Renal cortex interstitium (tissue), 11 donors: Measurements from ENCODE around the gene ATP10A. TPM values are rescaled to one million over a fixed set of nuclear protein-coding genes. Genes with fewer than 3 reads are reported as not detected.

Experiments used
- DNase-seq, 11 donors: peaks; one replicate each; pipeline ENCODE4 v3.0.0-alpha.2; 2013; ENCODE audit warnings: low read depth in 9 of 11, low spot score in 4 of 11; ENCODE audit errors: extremely low read depth in 1 of 11
- polyA plus RNA-seq, 3 donors: library from polyadenylated mRNA; unstranded; fragments of 120-200 nt; gene quantifications; one replicate each; pipeline ENCODE4 v1.2.1, GENCODE V29; 2013; ENCODE audit not compliant: insufficient read length in 3 of 3

Gene ATP10A
- polyA plus RNA-seq, 3 donors: 2.1 to 5.3 (median 2.9) TPM

DNA sequence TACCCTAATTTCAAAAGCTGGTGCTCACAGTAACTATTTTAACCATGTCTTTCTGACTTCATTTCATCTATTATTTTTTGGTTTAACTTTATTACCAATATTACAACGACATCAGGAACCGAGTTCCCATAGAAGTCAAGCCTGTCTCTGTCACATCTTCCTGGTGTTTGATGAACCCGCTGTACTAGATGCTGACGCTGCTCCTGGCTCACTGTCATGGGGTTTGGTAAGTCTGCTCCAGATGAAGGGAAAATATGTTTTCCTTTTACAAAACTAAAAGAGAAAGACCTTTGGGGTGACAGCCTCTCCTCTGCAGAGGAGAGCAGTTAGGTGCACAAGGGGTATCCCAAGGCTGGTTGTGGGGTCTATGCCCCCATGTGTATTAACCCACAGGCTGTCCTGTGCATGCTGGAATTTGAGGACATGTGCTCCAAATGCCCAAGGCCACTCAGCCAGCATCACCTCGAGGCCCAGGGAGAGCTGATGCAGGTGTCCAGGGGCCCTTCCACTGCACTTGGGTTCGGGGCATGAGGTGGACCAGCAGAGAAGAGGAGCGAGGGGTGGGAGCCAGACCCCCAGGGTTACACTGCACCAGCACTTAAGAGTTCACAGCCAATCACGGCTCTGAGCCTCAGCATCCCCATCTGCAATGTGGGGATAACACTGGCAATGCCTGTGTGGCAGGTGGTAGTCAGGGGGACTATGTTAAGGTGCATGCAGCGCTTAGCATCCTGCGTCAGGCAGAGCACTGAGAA lies 62.2 kb downstream of the ATP10A start:
- DNase-seq: no peak

GRCh38 chr15:25799906-25800700 lies 63.0 kb downstream of the ATP10A start:
- no peak for DNase-seq

DNA sequence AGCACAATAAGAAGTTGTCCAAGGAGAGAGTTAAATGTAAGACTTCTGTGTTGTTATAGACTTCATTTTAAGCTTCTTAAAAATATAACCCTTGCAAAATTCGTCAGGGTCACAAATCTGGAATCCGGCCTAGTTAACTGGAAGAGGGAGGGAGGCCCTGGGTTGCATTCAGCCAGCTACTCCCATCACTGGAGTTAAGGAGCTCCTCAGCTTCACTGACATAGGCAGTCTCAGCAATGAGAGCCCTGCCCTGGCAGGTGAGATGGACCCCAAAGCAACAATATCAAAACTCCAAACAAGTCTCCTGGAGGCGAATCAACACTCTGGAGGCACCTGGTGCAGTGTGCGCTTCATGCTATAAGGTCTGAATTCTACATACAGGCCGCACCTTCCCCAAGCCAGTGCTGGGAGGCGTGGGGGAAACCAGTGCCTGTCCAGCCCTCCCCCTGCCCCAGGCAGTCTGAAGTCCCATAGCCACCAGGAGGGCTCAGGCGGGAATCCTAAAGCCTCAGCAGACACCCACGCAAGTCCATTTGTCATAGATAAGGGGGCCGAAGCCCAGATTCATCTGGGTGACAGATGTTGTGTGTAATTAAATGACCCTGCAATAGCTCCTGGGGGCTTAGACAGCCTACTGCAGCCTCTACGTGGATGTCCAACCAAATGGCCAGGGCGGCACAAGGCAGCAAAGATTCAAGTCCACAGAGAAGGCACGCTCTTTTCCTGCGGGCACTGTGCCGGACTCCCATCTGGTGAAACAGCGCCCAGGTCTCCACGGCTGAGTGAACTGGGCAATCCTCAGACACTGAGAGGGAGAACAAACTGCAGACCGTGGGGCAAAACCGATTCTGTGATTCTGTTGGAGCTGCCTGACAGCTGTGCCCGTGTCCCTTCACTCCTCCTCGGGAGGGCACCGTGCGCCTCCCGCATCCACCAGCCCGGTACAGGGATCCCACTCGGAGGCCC lies 64.9 kb downstream of the ATP10A start:
- peak in 1 of 11 donors; percentile 19 for DNase-seq

GRCh38 chr15:25797511-25797935 lies 65.6 kb downstream of the ATP10A start:
- no peak for DNase-seq

DNA sequence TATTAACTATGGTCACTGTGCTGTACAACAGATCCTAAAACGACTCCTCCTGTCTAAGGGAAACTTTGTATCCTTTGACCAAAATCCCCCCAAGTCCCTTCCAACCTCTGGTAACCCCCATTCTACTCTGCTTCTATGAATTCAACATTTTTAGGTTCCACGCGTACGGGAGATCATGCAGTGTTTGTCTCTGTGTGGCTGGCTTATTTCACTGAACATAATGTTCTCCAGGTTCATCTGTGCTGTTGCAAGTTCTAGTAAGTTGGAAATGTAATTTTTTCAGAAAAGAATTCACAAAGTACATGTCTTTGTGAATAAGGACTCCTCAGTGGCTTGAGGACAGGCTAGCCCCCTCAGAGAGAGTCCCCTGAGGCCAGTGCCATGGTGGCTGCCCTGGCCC lies 66.1 kb downstream of the ATP10A start:
- no peak for DNase-seq

GRCh38 chr15:25796395-25796794 lies 66.7 kb downstream of the ATP10A start:
- no peak for DNase-seq

GRCh38 chr15:25795712-25796111 lies 67.4 kb downstream of the ATP10A start:
- no peak for DNase-seq

- DNase-seq: no peak
Measured at GRCh38 chr15:25795061-25795460, 68.1 kb downstream of the ATP10A start.

GRCh38 chr15:25793354-25794050 lies 69.6 kb downstream of the ATP10A start:
- no peak for DNase-seq

DNA sequence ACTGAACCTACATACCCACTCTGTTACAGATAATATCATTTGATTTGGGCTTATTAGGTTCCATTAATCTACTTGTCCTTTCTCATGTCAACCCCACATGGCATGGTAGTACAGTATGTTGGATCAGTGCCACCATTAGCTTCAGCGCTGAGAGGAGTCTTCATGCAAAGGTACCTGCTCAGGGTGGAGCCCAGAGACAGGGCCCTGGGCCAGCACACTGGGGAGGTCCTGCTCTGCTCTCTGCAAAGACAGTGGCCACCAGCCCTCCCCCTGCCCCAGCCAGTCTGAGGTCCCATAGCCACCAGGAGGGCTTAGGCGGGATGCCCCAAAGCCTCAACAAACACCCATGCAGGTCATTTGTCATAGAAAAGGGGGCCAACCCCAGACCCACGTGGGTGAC lies 71.0 kb downstream of the ATP10A start:
- DNase-seq: no peak

- peak in 1 of 11 donors; percentile 34 for DNase-seq
Measured at GRCh38 chr15:25790000-25790660, 73.0 kb downstream of the ATP10A start.

DNA sequence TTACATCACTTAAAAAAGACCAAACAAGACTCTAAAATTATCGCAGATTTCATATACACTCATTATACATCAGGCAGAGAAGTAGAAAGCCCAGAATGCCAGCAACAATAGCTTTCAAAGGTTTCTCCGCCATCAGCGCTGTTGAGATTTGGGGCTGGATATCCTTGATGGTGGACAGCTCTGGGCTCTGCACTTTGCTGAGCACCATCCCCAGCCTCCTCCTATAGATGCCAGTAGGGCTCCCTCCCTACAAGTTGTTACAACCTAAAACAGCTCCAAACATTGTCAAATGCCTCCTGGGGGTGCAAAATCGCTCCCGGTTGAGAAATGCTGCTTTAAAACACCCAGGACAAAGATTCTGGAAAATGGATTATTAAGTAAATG lies 73.5 kb downstream of the ATP10A start:
- DNase-seq: no peak

GRCh38 chr15:25789211-25789610 lies 73.9 kb downstream of the ATP10A start:
- DNase-seq: no peak

GRCh38 chr15:25787855-25788520 lies 75.1 kb downstream of the ATP10A start:
- DNase-seq: no peak

GRCh38 chr15:25787381-25787780 lies 75.7 kb downstream of the ATP10A start:
- no peak for DNase-seq

DNA sequence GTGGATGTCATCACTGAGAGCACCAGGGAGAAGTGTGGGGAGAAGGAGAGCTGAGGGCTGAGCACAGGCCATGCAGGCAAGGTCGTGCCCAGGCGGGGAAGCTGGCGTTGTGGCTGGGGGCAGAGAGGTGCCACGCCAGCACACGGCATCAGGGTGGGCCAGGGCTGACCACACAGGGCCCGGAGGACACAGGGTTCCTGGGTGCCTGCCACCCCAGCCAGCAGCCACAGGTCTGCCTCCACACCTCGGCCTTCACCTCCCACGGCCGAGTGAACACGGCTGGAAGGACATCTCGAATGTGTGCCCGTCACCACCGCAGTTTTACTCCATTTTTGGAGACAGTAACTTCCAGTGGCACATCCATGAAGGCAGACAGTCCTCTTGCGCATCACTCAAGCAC lies 77.1 kb downstream of the ATP10A start:
- DNase-seq: no peak

- DNase-seq: no peak
Measured at GRCh38 chr15:25785641-25786025, 77.5 kb downstream of the ATP10A start.
